Measurements from ENCODE around the gene HSPG2.

GRCh38 chr1:21926814-21927532, 10.1 kb downstream of the HSPG2 start:
- TF ChIP-seq, protein P1, sequence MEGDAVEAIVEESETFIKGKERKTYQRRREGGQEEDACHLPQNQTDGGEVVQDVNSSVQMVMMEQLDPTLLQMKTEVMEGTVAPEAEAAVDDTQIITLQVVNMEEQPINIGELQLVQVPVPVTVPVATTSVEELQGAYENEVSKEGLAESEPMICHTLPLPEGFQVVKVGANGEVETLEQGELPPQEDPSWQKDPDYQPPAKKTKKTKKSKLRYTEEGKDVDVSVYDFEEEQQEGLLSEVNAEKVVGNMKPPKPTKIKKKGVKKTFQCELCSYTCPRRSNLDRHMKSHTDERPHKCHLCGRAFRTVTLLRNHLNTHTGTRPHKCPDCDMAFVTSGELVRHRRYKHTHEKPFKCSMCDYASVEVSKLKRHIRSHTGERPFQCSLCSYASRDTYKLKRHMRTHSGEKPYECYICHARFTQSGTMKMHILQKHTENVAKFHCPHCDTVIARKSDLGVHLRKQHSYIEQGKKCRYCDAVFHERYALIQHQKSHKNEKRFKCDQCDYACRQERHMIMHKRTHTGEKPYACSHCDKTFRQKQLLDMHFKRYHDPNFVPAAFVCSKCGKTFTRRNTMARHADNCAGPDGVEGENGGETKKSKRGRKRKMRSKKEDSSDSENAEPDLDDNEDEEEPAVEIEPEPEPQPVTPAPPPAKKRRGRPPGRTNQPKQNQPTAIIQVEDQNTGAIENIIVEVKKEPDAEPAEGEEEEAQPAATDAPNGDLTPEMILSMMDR (conservative IDR thresholded peaks at IDR 0.05 in 1 of 2, IDR thresholded peaks at IDR 0.05 in 1 of 2; ENCODE audit: extremely low read depth in 1 of 2, insufficient read depth in 1 of 2, low read depth in 1 of 2, low read length in 2 of 2), result no peak
- no peak for TF ChIP-seq EZH2 (IDR thresholded peaks at IDR 0.05; ENCODE audit: borderline replicate concordance, low read length)
